Stimulated activated CD8-positive, alpha-beta memory T cell treated with anti-CD3 and anti-CD28 coated beads, Interleukin-4, amount 100 ng/mL, for 1 hour (primary cell): ENCODE measurements around the gene DSP.

Source experiments
- DNase-seq, 2 donors: peaks; one replicate each; pipeline ENCODE4 v3.0.0-alpha.2; 2020; ENCODE audit warnings: low read depth in 2 of 2, low spot score in 1 of 2

DSP gene

GRCh38 chr6:7534192-7534591, 7.3 kb upstream of the DSP start:
- no peak for DNase-seq

GRCh38 chr6:7535498-7535897, 6.0 kb upstream of the DSP start:
- no peak for DNase-seq

DNA sequence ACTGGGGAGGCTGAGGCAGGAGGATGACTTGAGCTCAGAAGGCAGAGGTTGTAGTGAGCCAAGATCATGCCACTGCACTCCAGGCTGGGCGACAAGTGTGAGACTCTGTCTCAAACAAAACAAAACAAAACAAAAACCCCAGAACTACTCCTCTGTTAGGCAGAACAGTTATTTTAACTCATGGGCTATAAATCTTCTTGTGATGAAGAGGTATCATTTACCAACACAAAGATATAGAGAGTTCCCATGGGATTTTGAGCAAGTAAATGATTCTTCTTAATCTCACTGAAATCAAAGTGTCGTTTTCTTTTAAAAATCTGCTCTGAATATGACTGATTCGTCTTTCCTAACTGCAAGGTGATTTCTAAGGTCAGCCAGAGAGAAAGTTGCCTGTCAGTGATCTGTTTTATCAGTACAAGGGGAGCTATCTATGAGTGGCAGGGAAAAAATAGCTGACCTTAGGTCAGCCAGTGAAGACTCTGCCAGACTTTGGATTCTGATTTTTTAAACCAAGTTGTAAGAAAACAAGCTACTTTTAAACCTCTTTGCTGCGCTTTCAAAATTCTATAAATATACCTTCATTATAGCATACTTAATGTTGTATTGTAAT, 3.8 kb upstream of the DSP start:
- no peak for DNase-seq

DNA sequence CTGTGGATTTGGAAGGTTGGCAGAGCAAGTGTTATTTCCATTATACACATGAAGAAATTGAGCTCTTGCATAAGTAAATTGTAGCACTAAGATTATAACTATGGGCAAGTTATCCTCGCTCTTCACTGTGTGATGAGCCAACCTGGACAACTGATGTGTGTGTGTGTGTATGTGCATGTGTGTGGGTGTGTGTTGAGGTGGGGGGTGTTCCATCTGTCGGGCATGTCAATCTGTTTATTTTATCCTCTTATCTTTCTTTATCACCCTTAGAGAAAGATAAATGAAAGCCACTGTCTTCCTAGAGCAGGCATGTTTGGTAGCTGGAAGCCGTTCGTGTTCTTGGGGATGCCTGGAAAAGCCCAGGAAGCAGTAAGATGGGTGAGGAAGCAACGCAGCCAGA, 3.0 kb upstream of the DSP start:
- no peak for DNase-seq

- no peak for DNase-seq
Measured at GRCh38 chr6:7540595-7540994, 876 bp upstream of the DSP start.

DNA sequence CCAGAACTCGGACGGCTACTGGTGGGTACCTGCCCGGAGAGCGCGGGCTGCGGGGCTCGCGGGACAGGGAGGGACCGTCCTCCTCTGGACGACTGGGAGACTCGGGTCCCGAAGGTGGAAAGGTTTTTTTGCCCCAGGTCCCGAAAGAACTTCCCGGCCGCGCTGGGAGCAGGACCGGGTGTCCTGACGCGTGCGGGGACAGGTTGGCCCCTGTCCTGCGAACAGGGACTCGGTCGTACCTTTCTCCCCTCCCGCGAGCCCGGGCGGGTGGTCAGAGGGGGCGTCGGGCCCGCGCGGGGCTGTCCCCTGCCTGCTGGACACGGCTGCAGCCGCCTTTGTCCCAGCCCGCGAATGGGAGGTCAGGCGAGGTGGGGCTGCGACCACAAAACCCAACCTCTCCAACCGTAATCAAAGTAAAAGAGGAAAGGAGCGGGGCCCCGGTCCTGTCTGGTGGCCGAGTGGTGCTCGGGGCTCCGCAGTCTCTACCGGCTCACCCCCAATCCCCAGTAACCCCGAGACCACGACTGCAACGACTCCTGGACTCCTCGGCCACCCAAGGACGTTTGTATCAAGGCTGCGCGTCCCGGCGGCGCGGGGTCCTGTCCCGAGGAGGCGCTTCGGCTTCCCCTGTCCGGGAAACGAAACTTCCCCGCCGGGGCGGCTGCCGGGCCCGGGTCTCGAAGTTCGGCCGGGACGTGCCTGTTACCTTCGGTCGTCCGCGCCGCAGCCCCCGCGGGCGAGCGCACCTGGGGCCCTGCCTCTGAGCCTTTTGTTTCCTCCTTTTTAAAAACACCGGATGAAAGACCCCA, 798 bp downstream of the DSP start:
- DNase-seq = no peak

DNA sequence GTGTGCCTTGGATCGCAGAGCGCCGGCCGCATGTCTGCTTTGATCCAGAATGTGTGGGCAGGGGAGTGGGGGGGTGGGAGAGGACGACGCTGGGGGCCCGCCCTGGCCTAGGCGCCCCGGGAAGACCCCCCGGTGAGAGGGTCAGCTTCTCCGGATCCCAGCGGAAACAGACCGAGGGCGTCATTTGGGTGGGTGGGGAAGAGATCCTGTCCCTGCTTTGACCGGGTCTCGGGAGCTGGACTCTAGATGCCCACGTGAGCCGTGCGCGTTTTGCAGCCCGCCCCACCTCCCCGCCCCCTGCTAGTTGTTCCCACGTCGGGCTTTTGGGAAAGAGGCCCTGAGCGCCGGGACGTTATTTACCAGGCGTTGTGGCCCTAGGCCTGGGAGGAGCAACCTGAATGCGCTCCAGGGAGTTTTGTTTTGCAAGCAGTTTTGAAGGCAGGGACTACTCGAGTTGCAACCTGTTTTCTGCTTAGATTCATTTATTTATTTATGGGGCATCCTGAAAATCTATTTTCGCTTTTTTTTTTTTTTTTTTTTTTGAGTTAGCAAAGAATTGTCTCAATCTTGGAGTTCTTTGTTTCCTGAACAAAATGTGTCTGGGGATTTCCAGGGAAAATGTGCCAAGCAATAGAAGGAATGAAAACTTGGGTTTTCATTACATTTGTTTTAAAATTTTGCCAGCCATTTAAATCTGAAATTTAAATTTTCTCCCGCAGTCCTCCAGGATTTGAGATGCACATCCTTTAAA, 1.6 kb downstream of the DSP start:
- DNase-seq = no peak

DNA sequence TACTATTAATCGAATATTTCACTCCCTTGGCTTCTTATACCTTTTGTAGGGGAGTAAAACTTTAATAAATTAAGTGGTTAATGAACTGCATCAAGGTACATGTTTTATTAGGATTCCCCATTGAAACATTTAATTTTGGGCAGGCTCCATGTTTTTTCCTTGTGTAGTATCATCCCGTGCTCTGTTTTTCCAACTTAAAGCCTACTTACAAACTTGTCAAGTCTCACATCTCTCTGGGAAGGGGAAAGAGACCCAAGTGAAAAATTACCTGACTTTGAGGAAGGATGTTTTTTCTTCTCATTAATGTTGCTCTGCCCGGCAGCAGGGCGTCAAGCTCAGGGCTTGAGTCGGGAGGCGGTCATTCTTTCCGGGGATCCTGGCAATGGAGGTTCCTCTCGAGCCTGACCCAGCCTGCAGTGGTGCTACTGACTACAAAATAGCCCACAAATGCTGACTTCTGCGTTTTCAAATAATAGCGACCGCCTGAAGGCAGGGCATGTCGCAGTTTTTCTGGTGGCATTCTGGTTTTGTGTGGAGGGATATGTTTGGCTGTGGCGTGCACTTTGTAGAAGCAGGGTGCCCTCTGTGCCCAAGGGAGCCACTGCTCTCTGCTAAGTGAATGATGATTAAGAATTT, 2.4 kb downstream of the DSP start:
- no peak for DNase-seq

DNA sequence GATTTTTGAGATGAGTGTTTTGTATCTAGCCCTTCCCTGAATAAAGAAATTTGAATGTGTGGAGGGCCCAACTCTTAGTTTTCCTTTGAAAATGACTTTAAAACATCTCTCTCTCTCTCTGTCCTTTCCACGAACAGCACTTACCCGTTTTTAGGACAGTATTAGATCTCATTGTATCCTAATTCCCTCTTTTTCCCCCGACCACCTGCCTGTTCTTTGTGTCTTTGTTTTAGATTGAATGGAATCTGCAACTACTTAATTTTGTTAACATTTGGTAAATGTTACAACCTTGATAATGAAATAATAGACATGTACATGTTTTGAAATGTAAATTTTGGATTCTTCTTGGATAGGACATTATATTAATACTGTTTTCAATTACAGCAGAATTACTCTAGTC, 3.1 kb downstream of the DSP start:
- DNase-seq = no peak

- no peak for DNase-seq
Measured at GRCh38 chr6:7545316-7546019, 4.0 kb downstream of the DSP start.

DNA sequence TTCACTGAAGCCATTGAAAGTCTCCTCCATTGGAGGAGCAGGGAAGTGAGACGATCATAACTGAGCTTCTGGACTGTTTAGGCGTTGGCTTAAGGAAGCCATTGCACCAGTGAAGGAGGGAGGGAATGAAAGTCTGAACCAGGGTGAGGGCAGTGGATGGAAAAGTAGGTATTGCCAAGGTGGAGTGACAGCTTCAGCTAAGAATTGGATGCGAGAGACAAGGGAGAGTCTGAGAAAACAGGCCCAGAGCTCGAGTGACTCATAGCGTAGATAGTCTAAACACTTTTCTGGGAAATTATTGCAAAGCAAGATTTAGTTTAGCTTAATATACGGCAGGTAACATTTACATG, 4.5 kb downstream of the DSP start:
- DNase-seq = no peak

- no peak for DNase-seq
Measured at GRCh38 chr6:7546383-7546782, 4.9 kb downstream of the DSP start.

DNA sequence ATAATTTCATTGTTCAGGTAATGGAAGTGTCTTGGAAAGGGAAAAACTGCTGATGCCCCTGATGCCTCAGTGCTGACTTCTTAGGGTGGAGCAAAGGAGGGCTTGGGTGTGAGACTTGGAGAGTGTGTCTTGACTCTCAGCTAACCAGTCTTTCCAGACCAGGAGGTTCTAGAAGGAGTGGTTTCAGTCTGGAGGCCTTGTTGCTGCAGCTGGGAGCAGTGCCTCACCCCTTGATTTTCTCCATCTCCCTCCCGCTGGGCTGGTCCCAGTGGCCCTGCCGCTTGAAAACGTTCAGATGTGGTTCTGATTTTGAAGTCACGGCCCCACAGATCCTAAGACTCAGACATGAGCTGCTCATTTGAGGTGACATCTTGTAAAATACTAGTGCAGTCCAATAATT, 5.4 kb downstream of the DSP start:
- no peak for DNase-seq

GRCh38 chr6:7547315-7547714, 5.8 kb downstream of the DSP start:
- no peak for DNase-seq

GRCh38 chr6:7550433-7550801, 8.9 kb downstream of the DSP start:
- no peak for DNase-seq

DNA sequence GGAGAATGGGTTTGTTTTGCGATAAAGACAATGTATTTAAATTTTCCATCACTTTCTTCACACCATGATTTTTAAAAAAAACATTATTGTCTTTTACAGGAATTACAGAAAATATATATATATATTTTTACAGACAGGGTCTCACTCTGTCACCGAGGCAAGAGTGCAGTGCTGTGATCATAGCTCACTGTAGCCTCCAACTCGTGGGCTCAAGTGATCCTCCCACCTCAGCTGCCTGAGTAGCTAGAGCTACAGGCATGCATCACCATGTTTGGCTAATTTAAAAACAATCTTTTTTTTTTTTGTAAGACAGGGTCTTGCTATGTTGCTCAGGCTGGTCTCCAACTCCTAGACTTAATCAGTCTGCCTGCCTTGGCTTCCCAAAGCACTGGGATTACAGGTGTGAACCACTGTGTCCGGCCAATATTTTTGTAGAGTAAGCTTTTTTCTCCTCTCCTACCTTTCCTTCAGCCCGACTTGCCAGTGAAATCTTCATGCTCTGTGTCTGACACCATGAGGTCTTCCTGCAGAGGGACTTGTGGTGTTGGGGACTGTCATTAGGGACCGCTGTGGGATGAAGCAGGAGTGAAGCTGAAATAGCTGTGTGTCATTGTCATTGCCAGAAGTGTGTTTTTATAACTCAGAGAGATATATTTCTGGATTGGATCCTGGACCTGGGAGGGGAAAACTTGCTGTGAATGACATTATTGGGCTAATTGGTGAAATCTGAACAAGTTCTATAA, 13.2 kb downstream of the DSP start:
- DNase-seq = no peak

- DNase-seq = no peak
Measured at GRCh38 chr6:7555671-7556070, 14.2 kb downstream of the DSP start.

GRCh38 chr6:7556394-7557106, 15.1 kb downstream of the DSP start:
- no peak for DNase-seq

GRCh38 chr6:7557652-7558051, 16.2 kb downstream of the DSP start:
- DNase-seq = no peak

DNA sequence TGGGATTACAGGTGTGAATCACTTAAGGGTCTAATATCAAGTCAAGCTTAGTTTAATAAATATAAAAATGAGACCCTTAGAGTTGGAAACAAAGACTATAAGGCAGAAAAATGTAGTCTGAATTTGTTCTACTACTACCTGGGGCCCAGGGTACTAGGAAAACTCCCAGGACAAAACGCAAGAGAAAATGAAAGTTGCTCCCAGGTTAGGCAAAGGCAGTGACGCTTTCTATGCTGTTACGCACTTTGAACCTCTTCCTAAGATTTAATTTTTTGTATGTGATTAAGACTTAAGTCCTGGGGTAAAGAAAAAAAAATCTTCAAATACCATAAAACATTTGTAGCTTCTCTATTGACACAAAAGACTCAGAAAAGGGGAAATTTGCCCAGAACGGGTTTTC, 17.3 kb downstream of the DSP start:
- DNase-seq = no peak
